Thyroid gland (tissue), 4 donors: ENCODE measurements around the gene ASAP2.

ENCODE experiments used
- CTCF ChIP-seq, 6 experiments: fragments of 200-600 bp in 3 of 6; fragments of 450-650 bp in 3 of 6; sonication (generic) in 3 of 6; IDR thresholded peaks; one replicate each; pipeline ENCODE4 v1.5.1; 2016 to 2019; ENCODE audit warnings: antibody characterized with exemption in 6 of 6, mild to moderate bottlenecking in 2 of 6, inconsistent platforms in 1 of 6, moderate library complexity in 1 of 6
- POLR2A ChIP-seq, 2 donors: fragments of 450-650 bp; IDR thresholded peaks; one replicate each; pipeline ENCODE4 v1.6.1; 2017; ENCODE audit warnings: antibody characterized with exemption in 2 of 2, mild to moderate bottlenecking in 2 of 2, moderate library complexity in 1 of 2

GRCh38 chr2:9256147-9256546, 49.5 kb downstream of the ASAP2 start:
- no peak for TF ChIP-seq CTCF (IDR thresholded peaks at IDR 0.05)
- TF ChIP-seq POLR2A (IDR thresholded peaks at IDR 0.05) = no peak
